GM13977 (cell line): ENCODE measurements around the gene SUPT20H.

ENCODE experiments used
- DNase-seq: peaks from one replicate; pipeline ENCODE4 v3.0.0; 2012; ENCODE audit warnings: low spot score
- in situ Hi-C: fragments of 300-500 bp; cut with MboI; formaldehyde crosslinking; loops from one replicate; pipeline ENCODE4 v1.12.0; 2022; ENCODE audit warnings: low sequenced_read_pairs, low pct_unique_long_range_greater_than_20kb, mixed read lengths, inconsistent platforms; ENCODE audit not compliant: unreplicated experiment
- TF ChIP-seq, protein P1 (sequence below): IDR thresholded peaks from 2 replicates; pipeline ENCODE4 v1.5.1; 2012; ENCODE audit warnings: mild to moderate bottlenecking, control low read depth; ENCODE audit not compliant: insufficient read depth; ENCODE audit errors: extremely low read depth, missing control alignments

Gene SUPT20H

DNA sequence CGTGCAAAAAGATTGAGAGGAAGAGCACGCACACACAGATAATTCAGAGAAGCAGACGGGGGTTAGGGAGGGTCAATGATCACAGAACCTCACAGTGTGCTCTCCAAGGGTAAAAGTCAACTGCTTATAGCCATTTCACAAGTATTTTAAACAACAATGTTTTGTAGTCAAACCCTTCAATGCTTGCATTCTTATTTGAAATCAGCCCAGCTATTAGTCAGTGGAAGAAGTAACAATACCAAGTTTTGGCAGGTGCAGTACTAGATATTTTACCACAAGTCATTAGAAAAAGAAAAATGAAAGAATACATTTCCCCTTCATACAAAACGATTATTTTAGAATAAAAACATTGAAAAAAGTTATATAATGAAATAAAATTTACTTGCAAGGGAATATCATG lies 43.4 kb upstream of the SUPT20H start:
- in situ Hi-C loops = no loop called here
- TF ChIP-seq, protein P1, sequence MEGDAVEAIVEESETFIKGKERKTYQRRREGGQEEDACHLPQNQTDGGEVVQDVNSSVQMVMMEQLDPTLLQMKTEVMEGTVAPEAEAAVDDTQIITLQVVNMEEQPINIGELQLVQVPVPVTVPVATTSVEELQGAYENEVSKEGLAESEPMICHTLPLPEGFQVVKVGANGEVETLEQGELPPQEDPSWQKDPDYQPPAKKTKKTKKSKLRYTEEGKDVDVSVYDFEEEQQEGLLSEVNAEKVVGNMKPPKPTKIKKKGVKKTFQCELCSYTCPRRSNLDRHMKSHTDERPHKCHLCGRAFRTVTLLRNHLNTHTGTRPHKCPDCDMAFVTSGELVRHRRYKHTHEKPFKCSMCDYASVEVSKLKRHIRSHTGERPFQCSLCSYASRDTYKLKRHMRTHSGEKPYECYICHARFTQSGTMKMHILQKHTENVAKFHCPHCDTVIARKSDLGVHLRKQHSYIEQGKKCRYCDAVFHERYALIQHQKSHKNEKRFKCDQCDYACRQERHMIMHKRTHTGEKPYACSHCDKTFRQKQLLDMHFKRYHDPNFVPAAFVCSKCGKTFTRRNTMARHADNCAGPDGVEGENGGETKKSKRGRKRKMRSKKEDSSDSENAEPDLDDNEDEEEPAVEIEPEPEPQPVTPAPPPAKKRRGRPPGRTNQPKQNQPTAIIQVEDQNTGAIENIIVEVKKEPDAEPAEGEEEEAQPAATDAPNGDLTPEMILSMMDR = no peak
- DNase-seq = no peak

DNA sequence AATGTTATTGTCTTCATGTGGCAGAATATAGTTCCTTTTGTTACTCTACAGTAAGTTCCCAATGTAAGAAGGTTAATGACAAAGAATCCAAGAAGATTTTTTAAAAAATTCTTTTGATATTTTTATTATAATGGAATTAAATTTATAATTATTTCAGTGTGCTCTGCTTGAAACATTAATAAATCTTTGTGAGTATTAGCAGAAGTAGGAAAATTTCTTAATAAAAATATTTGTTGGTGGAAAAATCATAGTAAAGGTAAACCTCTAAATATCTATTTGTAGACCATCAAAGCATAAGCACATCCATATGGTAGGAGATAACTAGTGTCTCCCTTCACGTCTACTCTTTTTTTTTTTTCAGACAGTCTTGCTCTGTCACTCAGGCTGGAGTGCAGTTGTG lies 41.7 kb upstream of the SUPT20H start:
- no peak for DNase-seq
- TF ChIP-seq, protein P1 = no peak
- in situ Hi-C loops = no loop called here

DNA sequence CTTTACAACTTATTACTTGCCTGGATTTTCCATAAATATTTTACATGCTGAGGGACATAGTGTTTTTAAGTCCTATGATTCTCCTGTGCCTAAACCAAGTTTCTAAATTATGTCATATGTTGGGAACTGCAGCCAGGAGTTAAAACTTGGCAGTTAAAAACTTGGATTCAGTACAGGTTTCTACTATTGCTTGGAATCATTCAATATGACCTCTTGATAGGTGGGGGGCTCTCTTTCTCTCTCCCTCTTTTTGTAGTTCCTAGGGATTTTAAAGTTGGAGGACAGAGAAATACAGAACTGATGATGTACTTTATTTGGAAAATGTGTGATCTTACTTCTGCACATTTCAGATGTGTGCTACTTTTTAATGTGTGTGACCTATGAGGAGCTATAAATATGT lies 41.2 kb upstream of the SUPT20H start:
- TF ChIP-seq, protein P1 = no peak
- DNase-seq = no peak
- in situ Hi-C loops = no loop called here

DNA sequence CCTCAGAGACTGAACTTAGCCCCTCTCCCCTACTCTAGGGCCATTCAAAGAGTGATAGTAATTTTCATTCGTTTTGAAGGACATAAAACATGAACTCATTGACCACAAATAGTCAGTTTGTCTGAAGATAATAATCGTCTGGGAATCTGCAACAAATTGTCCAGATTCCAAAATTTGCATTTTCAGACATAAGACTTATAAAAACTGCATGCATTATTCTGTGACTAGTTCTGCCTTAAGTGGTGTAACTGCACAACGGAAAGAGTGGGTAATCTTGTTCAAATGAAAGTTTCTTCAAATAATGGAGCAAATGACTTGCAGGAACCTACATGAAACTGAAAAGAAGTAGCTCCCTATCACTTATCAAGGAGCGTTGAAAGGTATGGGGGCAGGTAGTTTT lies 37.6 kb upstream of the SUPT20H start:
- TF ChIP-seq, protein P1 = no peak
- DNase-seq = no peak
- in situ Hi-C loops = no loop called here

DNA sequence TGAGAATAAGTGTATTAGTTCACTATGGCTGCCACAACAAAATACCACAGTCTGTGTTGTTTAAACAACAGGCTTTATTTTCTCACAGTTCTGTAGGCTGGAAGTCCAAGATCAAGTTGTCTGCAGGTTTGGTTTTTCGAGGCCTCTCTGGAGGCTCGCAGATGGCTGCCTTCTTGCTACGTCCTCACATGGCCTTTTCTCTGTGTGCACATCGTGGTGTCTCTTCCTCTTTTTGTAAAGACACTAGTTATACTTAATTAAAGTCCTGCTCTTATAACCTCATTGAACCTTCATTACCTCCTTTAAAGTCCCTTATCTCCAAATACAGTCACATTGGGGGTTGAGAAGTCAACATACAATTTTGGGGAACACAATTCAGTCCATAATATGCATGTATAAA lies 35.4 kb upstream of the SUPT20H start:
- in situ Hi-C loops = no loop called here
- DNase-seq = no peak
- TF ChIP-seq, protein P1 = no peak

DNA sequence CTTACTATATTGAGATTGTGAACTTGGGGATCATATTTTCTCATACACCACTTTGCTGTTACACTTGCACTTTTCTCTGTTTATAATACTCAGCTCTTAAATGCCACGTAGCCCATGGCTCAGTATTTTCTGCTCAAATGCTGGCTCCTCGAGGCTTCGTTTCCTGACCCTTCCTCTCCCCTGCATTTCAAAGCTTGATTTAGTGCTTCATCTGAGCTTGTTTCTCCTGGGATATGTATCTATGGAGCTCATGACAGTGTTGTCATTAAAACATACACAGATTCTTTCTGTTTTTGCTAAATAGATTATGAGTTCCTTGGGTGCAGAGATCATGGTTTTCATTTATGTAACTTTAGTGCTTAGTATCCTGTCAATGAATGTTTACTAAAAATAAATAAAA lies 34.6 kb upstream of the SUPT20H start:
- in situ Hi-C loops = no loop called here
- TF ChIP-seq, protein P1 = no peak
- DNase-seq = no peak

DNA sequence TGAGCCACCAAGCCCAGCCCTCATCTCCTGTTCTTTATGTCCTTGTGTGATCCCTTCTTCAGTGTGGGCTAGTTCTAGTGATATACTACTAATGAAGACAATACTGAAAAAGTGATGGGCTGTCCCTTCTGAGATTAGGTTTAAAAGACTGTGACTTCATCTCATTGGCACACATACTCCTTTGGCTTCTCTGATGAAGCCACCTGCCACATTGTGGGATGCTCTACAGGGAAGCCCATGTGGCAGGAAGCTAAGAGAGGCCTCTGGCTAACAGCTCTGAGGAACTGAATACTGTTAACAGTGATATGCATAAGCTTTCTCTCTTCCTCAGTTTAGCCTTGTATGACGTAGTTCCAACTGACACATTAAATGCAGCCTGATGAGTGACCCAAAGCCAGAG lies 32.3 kb upstream of the SUPT20H start:
- TF ChIP-seq, protein P1 = no peak
- no peak for DNase-seq
- in situ Hi-C loops = no loop called here
